ENCODE data around the gene ADGRD1. TPM values are rescaled to one million over a fixed set of nuclear protein-coding genes. Genes with fewer than 3 reads are reported as not detected.

ADGRD1 gene
- polyA plus RNA-seq, 1 of the 3 experiments (the other 2 are of a cell fraction), result not detected

DNA sequence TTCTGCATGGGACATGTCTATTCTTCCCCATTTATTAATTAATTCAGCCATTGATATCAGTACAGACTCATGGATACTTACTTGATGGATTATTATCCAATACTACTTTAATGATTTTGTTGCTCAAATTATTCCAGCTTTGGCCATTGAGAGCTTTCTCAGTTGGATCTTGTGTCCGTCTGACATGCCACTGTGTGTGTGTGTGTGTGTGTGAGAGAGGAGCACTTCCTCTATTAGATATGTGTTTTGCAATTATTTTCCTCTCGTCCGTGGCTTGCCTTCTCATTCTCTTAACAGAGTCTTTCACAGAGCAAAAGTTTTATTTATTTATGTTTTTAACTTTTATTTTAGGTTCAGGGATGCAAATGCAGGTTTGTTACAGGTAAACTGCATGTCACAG lies 194.2 kb downstream of the ADGRD1 start:
- POLR2A ChIA-PET, result no interaction called here
- Histone ChIP-seq H3K9me3 (0 out of 2 replicates have a peak, but pooled peaks cover 6% of the 10 kb centered on the region), H3K4me1 (ENCODE audit: control insufficient read depth in 1 of 2, insufficient read depth in 2 of 2, low read depth in 1 of 2, low read length in 1 of 2) (peaks cover 0 to 5% of the 10 kb centered on the region in 2 experiments; a peak in 1 of 4 replicates), H3K27me3 (ENCODE audit: insufficient read depth) (no peaks in the 10 kb centered on the region), H3K9me2 (no peaks in the 10 kb centered on the region), H3K4me3 (ENCODE audit: low read depth in 2 of 2, low read length in 1 of 2) (no peak overlapping the region), H3K79me2 (ENCODE audit: insufficient read depth) (no peaks in the 10 kb centered on the region), H4K20me1 (ENCODE audit: insufficient read depth) (no peaks in the 10 kb centered on the region), H3K9ac (no peak overlapping the region), H3K27ac (ENCODE audit: low read depth in 2 of 2, low read length in 1 of 2) (no peak overlapping the region), H2AFZ (ENCODE audit: low read depth) (no peak overlapping the region), H3K4me2 (no peak overlapping the region), H3F3A (replicated peaks; ENCODE audit: insufficient read depth) (no peaks in the 10 kb centered on the region), H3K36me3 (replicated peaks in 1 of 2; ENCODE audit: control insufficient read depth in 1 of 2, insufficient read depth in 2 of 2, low read length in 1 of 2) (no peaks in the 10 kb centered on the region)
- CTCF ChIA-PET, result no interaction called here
- no peak for DNase-seq
- TF ChIP-seq FOXM1 (IDR thresholded peaks at IDR 0.05; ENCODE audit: low read depth), result no peak
- no peak for TF ChIP-seq CHD2 (IDR thresholded peaks at IDR 0.05; ENCODE audit: low read length, partially characterized antibody)
- 27% methylated on average over 3 of the region's 3 CpGs for WGBS (ENCODE audit: low lambda C conversion rate)

- TF ChIP-seq, protein P1, sequence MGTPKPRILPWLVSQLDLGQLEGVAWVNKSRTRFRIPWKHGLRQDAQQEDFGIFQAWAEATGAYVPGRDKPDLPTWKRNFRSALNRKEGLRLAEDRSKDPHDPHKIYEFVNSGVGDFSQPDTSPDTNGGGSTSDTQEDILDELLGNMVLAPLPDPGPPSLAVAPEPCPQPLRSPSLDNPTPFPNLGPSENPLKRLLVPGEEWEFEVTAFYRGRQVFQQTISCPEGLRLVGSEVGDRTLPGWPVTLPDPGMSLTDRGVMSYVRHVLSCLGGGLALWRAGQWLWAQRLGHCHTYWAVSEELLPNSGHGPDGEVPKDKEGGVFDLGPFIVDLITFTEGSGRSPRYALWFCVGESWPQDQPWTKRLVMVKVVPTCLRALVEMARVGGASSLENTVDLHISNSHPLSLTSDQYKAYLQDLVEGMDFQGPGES (IDR thresholded peaks at IDR 0.05; ENCODE audit: low read depth, low read length), result no peak
- TF ChIP-seq TEAD4 (IDR thresholded peaks at IDR 0.05; ENCODE audit: borderline replicate concordance, insufficient read depth) (no peak), CHD2 (IDR thresholded peaks at IDR 0.05; ENCODE audit: low read length, partially characterized antibody) (no peak), YY1 (IDR thresholded peaks at IDR 0.05; ENCODE audit: low read depth) (no peak), FOXM1 (IDR thresholded peaks at IDR 0.05; ENCODE audit: low read depth) (no peak), FOXJ3 (CRISPR knock-in tag; IDR thresholded peaks at IDR 0.05) (no peak)
- Histone ChIP-seq H3K36me3 (replicated peaks in 1 of 2; ENCODE audit: control insufficient read depth in 1 of 2, insufficient read depth in 2 of 2, low read length in 1 of 2) (no peaks in the 10 kb centered on the region), H3K4me1 (ENCODE audit: control insufficient read depth in 1 of 2, insufficient read depth in 2 of 2, low read depth in 1 of 2, low read length in 1 of 2) (peaks cover 0 to 3% of the 10 kb centered on the region in 2 experiments; a peak in 1 of 4 replicates), H3K79me2 (ENCODE audit: insufficient read depth) (no peaks in the 10 kb centered on the region), H3K9me2 (no peaks in the 10 kb centered on the region), H4K20me1 (ENCODE audit: insufficient read depth) (no peaks in the 10 kb centered on the region), H3K9me3 (0 out of 2 replicates have a peak, but pooled peaks cover 6% of the 10 kb centered on the region), H3F3A (replicated peaks; ENCODE audit: insufficient read depth) (no peaks in the 10 kb centered on the region), H3K27ac (ENCODE audit: low read depth in 2 of 2, low read length in 1 of 2) (no peak overlapping the region), H2AFZ (ENCODE audit: low read depth) (no peak overlapping the region), H3K27me3 (ENCODE audit: insufficient read depth) (no peaks in the 10 kb centered on the region), H3K4me3 (ENCODE audit: low read depth in 2 of 2, low read length in 1 of 2) (no peak overlapping the region), H3K4me2 (no peak overlapping the region), H3K9ac (no peak overlapping the region)
- CTCF ChIA-PET, result interaction anchor here (0.7 to 2.1 kb wide), 6 partner anchors 8 to 303 kb away, joined by 3 to 11 read pairs (median 4); no protein-coding TSS in a partner anchor
- 40% methylated on average over 8 of the region's 8 CpGs for WGBS (ENCODE audit: low lambda C conversion rate)
- POLR2A ChIA-PET, result no interaction called here
- DNase-seq, result no peak
These were observed 198.0 kb downstream of the ADGRD1 start for GRCh38 chr12:131151558-131152345.

DNA sequence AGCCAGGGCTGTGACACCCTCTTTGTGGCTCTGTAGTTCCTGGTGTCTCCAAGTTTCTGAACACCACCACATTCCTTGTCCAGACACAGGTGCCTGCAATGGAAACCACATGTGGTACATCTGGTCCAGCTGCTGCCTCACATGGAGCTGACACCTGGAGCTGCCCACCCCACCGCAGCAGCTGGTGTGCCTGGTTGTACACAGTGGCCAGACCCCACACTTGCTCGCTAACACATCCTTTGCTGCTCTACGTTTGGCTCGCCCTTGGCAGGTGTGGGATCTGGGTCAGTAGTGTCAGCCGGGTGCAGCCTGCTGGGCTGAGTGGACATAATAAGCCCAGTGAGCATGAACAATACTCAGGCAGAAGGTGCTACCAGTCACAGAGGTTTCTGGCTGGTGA lies 198.9 kb downstream of the ADGRD1 start:
- H3K4me1 ChIP-seq (ENCODE audit: control insufficient read depth in 1 of 2, insufficient read depth in 2 of 2, low read depth in 1 of 2, low read length in 1 of 2), result peaks cover 0 to 3% of the 10 kb centered on the region in 2 experiments; a peak in 1 of 4 replicates
- no peak overlapping the region for H3K4me2 ChIP-seq
- 0 out of 2 replicates have a peak, but pooled peaks cover 6% of the 10 kb centered on the region for H3K9me3 ChIP-seq
- TF ChIP-seq TEAD4 (IDR thresholded peaks at IDR 0.05; ENCODE audit: borderline replicate concordance, insufficient read depth), result no peak
- TF ChIP-seq FOXM1 (IDR thresholded peaks at IDR 0.05; ENCODE audit: low read depth), result no peak
- no peak for TF ChIP-seq MXI1 (IDR thresholded peaks at IDR 0.05; ENCODE audit: low read depth, low read length)
- no peak for TF ChIP-seq FOXJ3 (CRISPR knock-in tag; IDR thresholded peaks at IDR 0.05)
- no peaks in the 10 kb centered on the region for H3K36me3 ChIP-seq (replicated peaks in 1 of 2; ENCODE audit: control insufficient read depth in 1 of 2, insufficient read depth in 2 of 2, low read length in 1 of 2)
- DNase-seq, result no peak
- WGBS (ENCODE audit: low lambda C conversion rate), result 46% methylated on average over 5 of the region's 5 CpGs
- no peaks in the 10 kb centered on the region for H3F3A ChIP-seq (replicated peaks; ENCODE audit: insufficient read depth)
- no peak overlapping the region for H2AFZ ChIP-seq (ENCODE audit: low read depth)
- no peak overlapping the region for H3K9ac ChIP-seq
- CTCF ChIA-PET, result interaction anchor here (1.0 to 2.1 kb wide), 4 partner anchors 20 to 302 kb away, joined by 4 to 11 read pairs (median 6); no protein-coding TSS in a partner anchor
- POLR2A ChIA-PET, result no interaction called here
- H3K4me3 ChIP-seq (ENCODE audit: low read depth in 2 of 2, low read length in 1 of 2), result no peak overlapping the region
- H4K20me1 ChIP-seq (ENCODE audit: insufficient read depth), result no peaks in the 10 kb centered on the region
- H3K27me3 ChIP-seq (ENCODE audit: insufficient read depth), result no peaks in the 10 kb centered on the region
- H3K79me2 ChIP-seq (ENCODE audit: insufficient read depth), result no peaks in the 10 kb centered on the region
- no peaks in the 10 kb centered on the region for H3K9me2 ChIP-seq
- H3K27ac ChIP-seq (ENCODE audit: low read depth in 2 of 2, low read length in 1 of 2), result no peak overlapping the region

Measured in SK-N-SH (cell line).